Ishikawa (cell line): ENCODE data around the gene PNPLA3.
A peak's percentile ranks its signal among the peaks of the same experiment; 100 is the strongest.

Experiments
- CEBPB ChIP-seq: IDR thresholded peaks from 2 replicates; pipeline ENCODE4 v1.6.1; 2012
- CREB1 ChIP-seq: IDR thresholded peaks from 2 replicates; pipeline ENCODE4 v1.6.1; 2012; ENCODE audit warnings: low read depth
- EGR1 ChIP-seq: IDR thresholded peaks from 2 replicates; pipeline ENCODE4 v1.6.1; 2012
- EP300 ChIP-seq: IDR thresholded peaks from 2 replicates; pipeline ENCODE4 v1.6.1; 2012; ENCODE audit warnings: borderline replicate concordance
- FOXM1 ChIP-seq: IDR thresholded peaks from 2 replicates; pipeline ENCODE4 v1.6.1; 2012; ENCODE audit warnings: low read depth, borderline replicate concordance
- NFIC ChIP-seq: IDR thresholded peaks from 2 replicates; pipeline ENCODE4 v1.6.1; 2012
- RAD21 ChIP-seq: IDR thresholded peaks from 2 replicates; pipeline ENCODE4 v1.6.1; 2012; ENCODE audit warnings: low read depth
- TAF1 ChIP-seq: IDR thresholded peaks from 2 replicates; pipeline ENCODE4 v1.6.1; 2012; ENCODE audit warnings: low read depth, mild to moderate bottlenecking
- TCF12 ChIP-seq: IDR thresholded peaks from 2 replicates; pipeline ENCODE4 v1.6.1; 2012; ENCODE audit warnings: low read depth
- TEAD4 ChIP-seq: IDR thresholded peaks from 2 replicates; pipeline ENCODE4 v1.6.1; 2012
- YY1 ChIP-seq: IDR thresholded peaks from 2 replicates; pipeline ENCODE4 v1.6.1; 2012; ENCODE audit warnings: low read depth
- ZBTB7A ChIP-seq: IDR thresholded peaks from 2 replicates; pipeline ENCODE4 v1.6.1; 2012; ENCODE audit warnings: low read depth
- TF ChIP-seq, protein P1 (sequence below): IDR thresholded peaks from 2 replicates; pipeline ENCODE4 v1.6.1; 2012
- TF ChIP-seq, protein P2 (sequence below): IDR thresholded peaks from 2 replicates; pipeline ENCODE4 v1.6.1; 2012; ENCODE audit warnings: low read depth, mild to moderate bottlenecking
- TF ChIP-seq, protein P3 (sequence below): IDR thresholded peaks from 2 replicates; pipeline ENCODE4 v1.6.1; 2012

PNPLA3 gene

DNA sequence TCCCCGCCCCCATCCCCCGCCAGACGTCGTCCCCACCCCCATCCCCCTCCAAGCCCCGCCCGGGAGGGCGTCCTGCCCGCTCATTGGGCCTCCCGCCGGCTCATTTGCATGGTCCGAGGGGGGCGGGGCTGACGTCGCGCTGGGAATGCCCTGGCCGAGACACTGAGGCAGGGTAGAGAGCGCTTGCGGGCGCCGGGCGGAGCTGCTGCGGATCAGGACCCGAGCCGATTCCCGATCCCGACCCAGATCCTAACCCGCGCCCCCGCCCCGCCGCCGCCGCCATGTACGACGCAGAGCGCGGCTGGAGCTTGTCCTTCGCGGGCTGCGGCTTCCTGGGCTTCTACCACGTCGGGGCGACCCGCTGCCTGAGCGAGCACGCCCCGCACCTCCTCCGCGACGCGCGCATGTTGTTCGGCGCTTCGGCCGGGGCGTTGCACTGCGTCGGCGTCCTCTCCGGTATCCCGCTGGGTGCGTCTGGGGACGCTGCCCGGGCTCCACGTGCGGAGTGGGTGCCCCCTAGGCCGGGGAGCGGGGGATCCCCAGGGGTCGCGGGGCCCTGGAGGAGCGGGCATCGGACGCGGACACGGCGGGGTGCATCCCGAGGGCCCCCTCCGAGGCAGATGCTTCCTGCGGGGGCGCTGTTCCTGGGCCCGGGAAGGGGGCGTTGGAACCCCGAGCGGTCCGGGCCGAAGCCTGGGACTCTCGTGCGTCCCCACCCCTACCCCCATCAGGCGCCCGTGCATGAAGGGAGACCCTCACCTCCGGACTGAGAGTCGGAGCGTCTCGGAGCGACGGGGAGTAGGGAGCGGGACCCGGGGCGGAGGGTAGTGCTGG lies at the start of gene PNPLA3:
PNPLA3 (plus strand) TSS at position 175 of the 834 bp plus-strand sequence; CDS start at position 282, 107 bp downstream.
- TF ChIP-seq CREB1, result no peak
- TF ChIP-seq, protein P1, sequence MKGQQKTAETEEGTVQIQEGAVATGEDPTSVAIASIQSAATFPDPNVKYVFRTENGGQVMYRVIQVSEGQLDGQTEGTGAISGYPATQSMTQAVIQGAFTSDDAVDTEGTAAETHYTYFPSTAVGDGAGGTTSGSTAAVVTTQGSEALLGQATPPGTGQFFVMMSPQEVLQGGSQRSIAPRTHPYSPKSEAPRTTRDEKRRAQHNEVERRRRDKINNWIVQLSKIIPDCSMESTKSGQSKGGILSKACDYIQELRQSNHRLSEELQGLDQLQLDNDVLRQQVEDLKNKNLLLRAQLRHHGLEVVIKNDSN, result no peak
- no peak for TF ChIP-seq FOXM1
- no peak for TF ChIP-seq EGR1
- TF ChIP-seq EP300, result no peak
- TF ChIP-seq YY1, result no peak
- TF ChIP-seq, protein P2, sequence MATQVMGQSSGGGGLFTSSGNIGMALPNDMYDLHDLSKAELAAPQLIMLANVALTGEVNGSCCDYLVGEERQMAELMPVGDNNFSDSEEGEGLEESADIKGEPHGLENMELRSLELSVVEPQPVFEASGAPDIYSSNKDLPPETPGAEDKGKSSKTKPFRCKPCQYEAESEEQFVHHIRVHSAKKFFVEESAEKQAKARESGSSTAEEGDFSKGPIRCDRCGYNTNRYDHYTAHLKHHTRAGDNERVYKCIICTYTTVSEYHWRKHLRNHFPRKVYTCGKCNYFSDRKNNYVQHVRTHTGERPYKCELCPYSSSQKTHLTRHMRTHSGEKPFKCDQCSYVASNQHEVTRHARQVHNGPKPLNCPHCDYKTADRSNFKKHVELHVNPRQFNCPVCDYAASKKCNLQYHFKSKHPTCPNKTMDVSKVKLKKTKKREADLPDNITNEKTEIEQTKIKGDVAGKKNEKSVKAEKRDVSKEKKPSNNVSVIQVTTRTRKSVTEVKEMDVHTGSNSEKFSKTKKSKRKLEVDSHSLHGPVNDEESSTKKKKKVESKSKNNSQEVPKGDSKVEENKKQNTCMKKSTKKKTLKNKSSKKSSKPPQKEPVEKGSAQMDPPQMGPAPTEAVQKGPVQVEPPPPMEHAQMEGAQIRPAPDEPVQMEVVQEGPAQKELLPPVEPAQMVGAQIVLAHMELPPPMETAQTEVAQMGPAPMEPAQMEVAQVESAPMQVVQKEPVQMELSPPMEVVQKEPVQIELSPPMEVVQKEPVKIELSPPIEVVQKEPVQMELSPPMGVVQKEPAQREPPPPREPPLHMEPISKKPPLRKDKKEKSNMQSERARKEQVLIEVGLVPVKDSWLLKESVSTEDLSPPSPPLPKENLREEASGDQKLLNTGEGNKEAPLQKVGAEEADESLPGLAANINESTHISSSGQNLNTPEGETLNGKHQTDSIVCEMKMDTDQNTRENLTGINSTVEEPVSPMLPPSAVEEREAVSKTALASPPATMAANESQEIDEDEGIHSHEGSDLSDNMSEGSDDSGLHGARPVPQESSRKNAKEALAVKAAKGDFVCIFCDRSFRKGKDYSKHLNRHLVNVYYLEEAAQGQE, result no peak
- TF ChIP-seq ZBTB7A, result peak; percentile 84; the same call in 1 of the 2 replicates
- peak; percentile 54; the same call in 1 of the 2 replicates for TF ChIP-seq TAF1
- no peak for TF ChIP-seq NFIC
- TF ChIP-seq TCF12, result no peak
- TF ChIP-seq, protein P3, sequence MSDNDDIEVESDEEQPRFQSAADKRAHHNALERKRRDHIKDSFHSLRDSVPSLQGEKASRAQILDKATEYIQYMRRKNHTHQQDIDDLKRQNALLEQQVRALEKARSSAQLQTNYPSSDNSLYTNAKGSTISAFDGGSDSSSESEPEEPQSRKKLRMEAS, result peak; percentile 92

GRCh38 chr22:43876866-43877509 lies 46.6 kb upstream of the PNPLA3 start:
- TF ChIP-seq, protein P1, result no peak
- no peak for TF ChIP-seq ZBTB7A
- TF ChIP-seq TCF12, result no peak
- no peak for TF ChIP-seq CREB1
- TF ChIP-seq, protein P2, result no peak
- no peak for TF ChIP-seq EP300
- no peak for TF ChIP-seq YY1
- no peak for TF ChIP-seq TAF1
- no peak for TF ChIP-seq FOXM1
- TF ChIP-seq EGR1, result no peak
- TF ChIP-seq, protein P3, result no peak

GRCh38 chr22:43878079-43878795 lies 45.4 kb upstream of the PNPLA3 start:
- TF ChIP-seq FOXM1 (no peak), TEAD4 (no peak), CREB1 (no peak), CEBPB (no peak), TAF1 (no peak), RAD21 (no peak), EP300 (no peak), YY1 (no peak)
- TF ChIP-seq, protein P1, result no peak

DNA sequence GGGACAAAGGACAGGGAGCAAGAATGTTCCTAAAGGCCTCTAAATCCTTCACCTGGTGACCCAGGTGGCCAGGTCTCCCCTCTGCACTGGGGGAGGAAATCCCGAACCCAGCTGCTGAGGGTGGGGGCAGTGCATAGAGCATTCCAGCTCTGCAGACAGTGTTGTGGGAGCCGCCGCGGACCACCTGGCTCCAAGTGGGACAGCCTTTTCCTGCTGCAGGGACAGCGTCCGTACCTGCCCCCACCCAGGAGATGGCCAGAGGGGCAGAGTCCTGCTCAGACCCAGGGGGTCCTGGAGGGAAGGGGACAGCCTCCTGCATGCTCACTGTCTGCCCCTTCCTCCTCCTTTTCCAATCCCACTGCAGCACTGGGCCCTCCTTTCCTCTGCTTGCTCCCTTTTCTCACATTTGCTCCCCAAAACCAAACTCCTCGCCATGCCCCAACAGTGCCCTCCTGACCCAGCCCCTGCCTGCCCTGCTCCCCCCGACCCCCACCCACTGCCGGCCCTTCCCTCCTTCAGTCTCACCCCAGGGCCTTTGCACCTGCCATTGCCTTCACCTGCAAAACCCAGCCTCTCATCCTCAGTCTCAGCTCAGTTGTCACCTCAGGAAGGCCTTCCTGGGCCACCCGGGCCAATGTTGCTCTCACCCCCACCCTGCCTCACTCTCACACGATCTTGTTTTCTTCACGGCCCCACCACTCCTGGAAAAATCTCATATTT lies 44.6 kb upstream of the PNPLA3 start:
- TF ChIP-seq RAD21 (no peak), TAF1 (no peak), FOXM1 (no peak), EP300 (no peak), YY1 (no peak), TCF12 (no peak), ZBTB7A (no peak), CEBPB (no peak), EGR1 (no peak), CREB1 (no peak)
- TF ChIP-seq, protein P1, result no peak
- TF ChIP-seq, protein P2, result no peak
- TF ChIP-seq, protein P3, result no peak
